Activated CD4-positive, alpha-beta T cell treated with anti-CD3 and anti-CD28 coated beads, Interleukin-2, amount 50 U/mL, for 4 hours (primary cell): ENCODE results near the gene L3HYPDH.

Source experiments
- DNase-seq, 2 experiments: peaks; one replicate each; pipeline ENCODE4 v3.0.0-alpha.2; 2020

L3HYPDH gene

GRCh38 chr14:59424341-59425071, 59.7 kb downstream of the L3HYPDH start:
- no peak for DNase-seq
